NCI-H748 (cell line): Measurements from ENCODE around the gene ASH1L.
A peak's percentile ranks its signal among the peaks of the same experiment; 100 is the strongest.
"Not testable (repeated sequence)": the region's sequence is repeated elsewhere in the genome, so short reads cannot be mapped to it uniquely, and the experiment has no call there.

Source experiments
- DNase-seq: peaks from one replicate; lab custom pipeline; 2025; ENCODE audit not compliant: unreplicated experiment; lab: John Stamatoyannopoulos, UW

ASH1L gene

GRCh38 chr1:155308493-155309422 lies 253.8 kb downstream of the ASH1L start, which contains the start of gene FDPS:
Gene FDPS (plus strand): TSS chr1:155308866. CDS start chr1:155309790, 924 bp downstream.
- peak; percentile 99 for DNase-seq

- DNase-seq: peak; percentile 21
Measured at GRCh38 chr1:155307247-155307740, 255.3 kb downstream of the ASH1L start.

- DNase-seq: no peak
Measured at GRCh38 chr1:155305881-155306391, 256.7 kb downstream of the ASH1L start.

DNA sequence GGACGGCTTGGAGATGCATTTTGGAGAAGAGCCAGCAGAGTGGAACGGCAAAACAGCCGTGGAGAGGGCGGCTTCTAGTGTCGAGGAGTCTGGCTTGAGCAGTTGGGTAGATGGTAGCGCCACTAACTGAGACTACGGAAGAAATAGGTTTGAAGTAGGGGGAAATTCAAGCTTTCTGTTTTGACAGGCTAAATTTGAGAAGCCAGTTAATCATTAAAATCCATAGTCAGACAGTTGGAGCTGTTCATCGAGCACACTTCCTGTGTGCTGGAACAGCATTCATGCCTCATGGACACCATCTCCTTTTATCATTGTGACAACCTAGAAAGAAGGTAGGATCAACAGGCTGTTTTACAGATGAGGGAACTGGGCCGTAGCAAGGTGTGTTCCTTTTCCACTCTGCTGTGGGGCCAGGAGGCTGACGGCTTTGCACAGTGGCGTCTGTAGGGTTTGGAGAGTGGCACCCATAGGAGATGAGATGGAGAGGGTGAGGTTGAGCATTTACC lies 258.0 kb downstream of the ASH1L start:
- DNase-seq: no peak

- no peak for DNase-seq
Measured at GRCh38 chr1:155301342-155301841, 261.2 kb downstream of the ASH1L start, which contains the start of gene PKLR. Gene PKLR (minus strand): TSS chr1:155301438. CDS start chr1:155301395, 43 bp downstream.

DNA sequence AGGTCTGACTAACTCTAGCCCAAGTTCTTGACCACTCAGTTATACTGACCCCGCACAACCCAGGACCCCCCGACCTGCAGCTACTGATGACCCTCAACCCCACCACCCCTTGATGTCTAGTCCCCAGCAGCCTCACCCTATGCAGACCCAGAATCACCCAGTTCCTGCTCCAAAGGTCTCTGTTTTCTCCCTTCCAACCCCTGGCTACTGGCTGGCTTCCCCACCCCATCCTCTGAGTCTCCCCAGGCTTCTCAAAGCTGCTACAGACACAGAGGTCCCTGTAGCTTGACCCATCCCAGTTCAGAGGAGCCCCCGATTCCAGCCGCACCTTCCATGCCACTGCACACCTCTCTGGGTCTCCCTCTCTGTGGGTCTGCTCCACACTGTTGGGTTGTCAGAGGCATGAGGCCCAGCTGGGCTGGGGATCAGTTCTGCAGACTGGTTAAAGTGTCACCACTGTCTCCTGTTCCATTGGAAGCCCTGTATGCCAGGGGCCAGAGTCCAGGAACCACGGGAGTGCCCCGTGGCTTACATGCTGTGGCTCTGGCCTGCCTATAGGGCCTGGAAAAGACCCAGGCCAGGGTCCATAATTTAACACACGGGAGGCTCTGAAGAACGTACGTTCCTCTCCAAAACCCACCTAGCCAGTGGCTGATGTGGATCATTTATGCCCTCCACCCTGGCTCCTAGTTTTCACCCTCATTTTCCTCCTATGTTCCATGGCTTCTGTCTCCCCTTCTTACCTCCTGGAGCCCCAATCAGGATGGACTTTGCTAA lies 261.9 kb downstream of the ASH1L start:
- DNase-seq: no peak

DNA sequence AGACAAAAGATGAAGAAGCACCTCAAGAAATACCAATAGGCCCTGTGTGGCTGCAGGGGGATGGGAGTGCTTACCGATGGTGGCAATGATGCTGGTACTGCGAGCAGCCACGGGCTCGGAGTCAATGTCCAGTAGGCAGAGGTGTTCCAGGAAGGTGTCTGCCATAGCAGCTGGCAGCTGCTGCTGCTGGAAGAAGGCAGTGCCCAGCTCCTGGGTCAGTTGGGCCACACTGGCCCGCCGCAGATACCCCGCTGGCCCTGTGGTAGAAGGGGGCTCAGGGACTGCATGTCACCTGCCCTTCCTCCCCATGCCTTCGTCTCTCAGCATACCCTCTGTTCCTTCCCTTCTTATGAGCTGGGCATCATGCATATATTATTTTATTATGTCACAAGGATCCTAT lies 262.6 kb downstream of the ASH1L start:
- no peak for DNase-seq

DNA sequence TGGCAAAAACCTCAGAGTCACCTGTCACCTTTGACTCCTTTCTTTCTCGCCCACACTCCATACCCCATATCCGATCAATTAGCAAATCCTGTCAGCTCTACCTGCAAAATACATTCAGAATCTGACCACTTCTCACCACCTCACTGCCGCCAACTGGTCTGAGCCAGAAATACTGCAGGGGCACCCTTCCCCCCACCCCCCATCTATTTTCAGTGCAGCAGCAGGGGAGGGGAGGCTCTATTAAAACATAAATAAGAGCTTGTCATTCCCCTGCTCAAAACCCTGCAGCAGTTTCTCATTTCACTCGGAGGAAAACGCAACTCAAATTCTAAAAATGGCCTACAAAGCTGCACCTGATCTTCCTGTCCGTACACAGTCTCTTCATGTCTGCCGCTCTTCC lies 265.2 kb downstream of the ASH1L start:
- DNase-seq: no peak

DNA sequence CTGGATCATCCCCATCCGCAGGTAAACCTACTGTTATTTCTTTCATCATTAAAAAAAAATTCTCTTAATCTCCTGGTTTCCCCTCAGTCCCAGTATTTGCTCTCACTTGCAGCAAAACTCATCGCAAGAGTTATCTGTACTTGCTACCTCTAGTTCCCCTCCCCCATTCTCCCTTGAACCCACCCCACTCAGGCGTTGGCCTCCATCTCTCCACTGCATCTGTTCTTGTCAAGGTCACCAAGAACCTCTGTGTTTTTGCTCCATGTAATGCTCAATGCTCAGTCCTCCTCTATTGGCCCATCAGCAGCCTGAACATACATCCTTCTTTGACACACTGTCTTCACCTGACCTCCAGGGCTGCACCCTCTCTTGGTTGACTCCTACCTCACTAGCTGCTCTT lies 265.9 kb downstream of the ASH1L start:
- DNase-seq: no peak

DNA sequence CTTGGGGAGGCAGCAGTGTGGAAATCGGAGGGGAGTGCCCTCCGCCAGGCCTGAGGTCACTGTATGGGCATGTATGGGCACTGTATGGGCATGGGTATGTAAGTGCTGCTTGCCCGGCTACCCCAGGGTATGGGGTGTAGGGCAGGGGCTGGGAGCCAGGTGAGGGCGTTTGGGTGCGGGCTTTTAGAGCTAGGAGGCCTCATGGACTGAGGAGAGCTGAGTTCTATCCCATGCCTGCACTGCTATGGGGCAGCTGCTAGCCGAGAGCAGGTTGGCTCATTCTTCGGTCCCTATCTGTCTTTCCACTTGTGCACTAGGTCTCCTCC lies 266.7 kb downstream of the ASH1L start:
- DNase-seq: no peak

DNA sequence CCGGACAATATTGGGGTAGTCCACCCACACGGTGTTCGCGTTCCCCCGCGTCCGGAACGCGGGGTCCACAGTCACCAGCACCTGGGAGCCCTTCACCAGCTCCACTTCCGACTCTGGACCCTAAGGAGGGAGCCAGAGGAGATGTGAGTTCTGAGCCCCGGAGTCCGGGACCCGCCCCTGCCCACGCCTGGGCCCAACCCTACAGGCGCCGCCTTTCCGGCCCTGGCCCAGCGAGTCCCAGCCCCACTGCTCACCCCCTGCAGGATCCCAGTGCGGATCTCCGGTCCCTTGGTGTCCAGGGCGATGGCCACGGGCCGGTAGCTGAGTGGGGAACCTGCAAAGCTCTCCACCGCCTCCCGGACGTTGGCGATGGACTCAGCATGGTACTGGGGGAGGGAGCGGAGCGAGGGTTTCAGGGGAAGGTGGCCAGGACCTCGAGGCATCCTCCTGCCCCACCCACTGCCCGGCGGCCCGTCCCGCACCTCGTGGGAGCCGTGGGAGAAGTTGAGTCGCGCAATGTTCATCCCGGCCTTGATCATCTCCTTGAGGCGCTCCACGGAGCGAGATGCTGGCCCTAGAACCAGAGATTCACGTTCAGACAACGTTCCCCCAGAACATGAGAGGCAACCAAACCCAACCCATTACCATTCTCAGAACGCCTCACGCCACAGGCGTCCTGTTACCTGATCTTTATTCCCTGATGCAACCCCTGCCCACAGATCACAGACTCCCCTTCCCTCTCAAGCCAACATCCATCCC lies 267.2 kb downstream of the ASH1L start:
- DNase-seq: no peak

DNA sequence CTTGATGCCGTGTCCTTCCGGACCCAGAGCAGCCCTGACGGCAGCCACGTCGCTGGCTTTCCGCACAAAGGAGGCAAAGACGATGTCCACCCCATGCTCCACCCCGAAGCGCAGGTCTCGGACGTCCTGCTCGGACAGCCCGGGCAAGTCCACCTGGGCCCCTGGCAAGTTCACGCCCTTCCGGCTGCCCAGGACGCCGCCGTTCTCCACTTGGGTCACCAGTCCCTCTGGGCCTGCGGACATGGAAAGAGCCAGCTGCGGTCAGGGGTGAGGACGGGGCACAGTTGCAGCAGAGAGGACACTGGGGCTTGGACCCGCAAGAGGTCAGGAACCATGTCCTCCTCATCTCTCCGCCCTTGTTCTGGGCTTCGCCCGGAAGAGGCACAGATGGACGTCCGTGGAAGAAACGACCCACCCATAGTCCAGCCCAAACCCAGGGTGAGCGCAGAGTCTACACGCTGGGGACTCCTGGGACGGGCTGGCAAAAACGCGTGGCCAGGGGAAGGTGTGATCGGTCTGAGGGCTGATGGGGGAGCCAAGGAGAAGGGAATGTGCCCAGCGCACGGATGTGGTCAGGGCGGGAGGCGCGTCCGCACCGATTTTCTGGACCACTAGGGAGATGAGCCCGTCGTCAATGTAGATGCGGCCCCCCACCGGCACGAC lies 268.0 kb downstream of the ASH1L start:
- DNase-seq: no peak

DNA sequence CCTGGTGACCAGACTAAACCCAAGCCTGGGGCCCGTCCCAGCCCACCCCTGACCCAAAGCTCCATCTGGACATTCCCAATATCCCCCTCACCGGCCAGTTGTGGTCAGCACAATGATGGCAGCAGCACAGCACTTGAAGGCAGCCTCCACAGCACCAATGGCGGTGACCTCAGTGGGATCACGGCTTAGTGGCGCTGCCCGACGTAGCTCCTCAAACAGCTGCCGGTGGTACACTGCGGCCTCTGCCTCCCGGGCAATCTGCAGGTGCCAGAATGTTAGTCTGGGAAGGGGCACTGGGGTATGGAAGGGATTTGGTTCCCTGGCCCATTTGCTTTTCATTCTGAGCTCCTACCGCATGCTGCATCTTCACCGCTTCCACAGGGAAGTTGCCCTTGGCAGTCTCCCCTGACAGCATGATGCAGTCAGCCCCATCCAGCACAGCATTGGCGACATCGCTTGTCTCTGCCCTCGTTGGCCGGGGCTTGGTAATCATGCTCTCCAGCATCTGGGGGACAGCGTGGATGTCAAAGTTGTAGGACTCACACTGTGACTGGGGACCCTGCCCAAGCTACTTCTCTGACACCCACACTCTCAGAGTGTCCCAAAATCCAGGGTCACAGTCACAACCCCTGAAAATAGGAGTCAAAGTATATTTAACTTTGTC lies 269.4 kb downstream of the ASH1L start:
- no peak for DNase-seq

DNA sequence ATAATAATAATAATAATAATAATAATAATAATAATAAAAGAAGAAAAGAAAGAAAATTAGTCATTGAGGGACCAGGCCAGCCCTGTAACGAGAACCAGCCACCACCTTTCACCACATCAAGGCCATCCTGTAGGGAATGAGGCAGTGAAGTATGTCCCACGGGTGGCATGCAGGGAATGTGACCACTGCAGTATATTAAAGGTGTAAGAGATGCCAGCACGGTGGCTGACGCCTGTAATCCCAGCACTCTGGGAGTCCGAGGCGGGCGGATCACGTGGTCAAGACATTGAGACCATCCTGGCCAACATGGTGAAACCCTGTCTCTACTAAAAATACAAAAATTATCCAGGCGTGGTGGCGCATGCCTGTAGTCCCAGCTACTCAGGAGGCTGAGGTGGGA lies 271.6 kb downstream of the ASH1L start:
- not testable (repeated sequence) for DNase-seq

GRCh38 chr1:155287987-155288543 lies 274.5 kb downstream of the ASH1L start:
- no peak for DNase-seq

GRCh38 chr1:155286544-155286943 lies 276.1 kb downstream of the ASH1L start:
- DNase-seq: no peak

GRCh38 chr1:155285631-155286044 lies 277.0 kb downstream of the ASH1L start:
- DNase-seq: no peak
